K562 (cell line): ENCODE measurements around the gene RAD21L1. TPM values are rescaled to one million over a fixed set of nuclear protein-coding genes. Genes with fewer than 3 reads are reported as not detected.

Experiments
- ATF1 ChIP-seq, 2 experiments: fragments of 450-650 bp in 1 of 2; IDR thresholded peaks; 2 replicates each; pipeline ENCODE4 v1.6.1; 2016; ENCODE audit warnings: missing compliant biosample characterization in 1 of 2, missing genetic modification characterization in 1 of 2
- CHD1 ChIP-seq: fragments of 200-600 bp; sonication (generic); IDR thresholded peaks from one replicate; pipeline ENCODE4 v1.6.1; 2012; ENCODE audit warnings: mild to moderate bottlenecking, moderate library complexity, low read length, inconsistent platforms
- CREM ChIP-seq: IDR thresholded peaks from 2 replicates; pipeline ENCODE4 v1.6.1; 2014; ENCODE audit warnings: antibody characterized with exemption, low read depth
- EHMT2 ChIP-seq: fragments of 450-650 bp; IDR thresholded peaks from 2 replicates; pipeline ENCODE4 v1.6.1; 2018; ENCODE audit warnings: antibody characterized with exemption
- HDAC6 ChIP-seq: IDR thresholded peaks from 2 replicates; pipeline ENCODE4 v1.6.1; 2012; ENCODE audit warnings: low read depth, mild to moderate bottlenecking, control low read depth, inconsistent platforms, low read length, moderate library complexity
- JUNB ChIP-seq: fragments of 450-650 bp; formaldehyde crosslinking; conservative IDR thresholded peaks from 2 replicates; pipeline ENCODE4 v1.4.0; 2020; ENCODE audit warnings: mild to moderate bottlenecking
- KLF1 ChIP-seq: fragments of 450-650 bp; IDR thresholded peaks from 2 replicates; pipeline ENCODE4 v1.6.1; 2016; ENCODE audit warnings: missing genetic modification characterization, missing compliant biosample characterization
- NCOA2 ChIP-seq, 2 experiments: fragments of 450-650 bp; IDR thresholded peaks; 2 replicates each; pipeline ENCODE4 v1.6.1; 2018; ENCODE audit warnings: mild to moderate bottlenecking in 2 of 2, moderate library complexity in 1 of 2; ENCODE audit not compliant: partially characterized antibody in 2 of 2
- NFE2 ChIP-seq: IDR thresholded peaks from 2 replicates; pipeline ENCODE4 v1.6.1; 2014; ENCODE audit warnings: antibody characterized with exemption, low read depth
- PHTF2 ChIP-seq: fragments of 250-450 bp; sonication (Bioruptor Pico); IDR thresholded peaks from 2 replicates; pipeline ENCODE4 v1.5.0; 2021; ENCODE audit warnings: mild to moderate bottlenecking
- POLR3G ChIP-seq: IDR thresholded peaks from 2 replicates; pipeline ENCODE4 v1.6.1; 2011; ENCODE audit not compliant: insufficient read length, insufficient replicate concordance; ENCODE audit errors: extremely low read depth
- RCOR1 ChIP-seq, 2 experiments: IDR thresholded peaks; 2 replicates each; pipeline ENCODE4 v1.6.1; 2012; ENCODE audit warnings: low read depth in 2 of 2, low read length in 2 of 2, borderline replicate concordance in 1 of 2, improper control_type of control experiment in 1 of 2
- ZBED1 ChIP-seq: IDR thresholded peaks from 2 replicates; pipeline ENCODE4 v1.6.1; 2014
- ZBTB17 ChIP-seq: fragments of 450-650 bp; formaldehyde crosslinking; IDR thresholded peaks from 2 replicates; pipeline ENCODE4 v1.4.0; 2020; ENCODE audit warnings: mild to moderate bottlenecking
- ZKSCAN1 ChIP-seq: fragments of 150-350 bp; IDR thresholded peaks from 2 replicates; pipeline ENCODE4 v1.6.1; 2016; ENCODE audit warnings: low read depth, low read length
- ZNF121 ChIP-seq: sonication (generic); formaldehyde crosslinking; conservative IDR thresholded peaks from 2 replicates; pipeline ENCODE4 v1.8.0; 2022; ENCODE audit warnings: missing genetic modification reagents
- ZNF551 ChIP-seq: fragments of 250-450 bp; sonication (Bioruptor Pico); IDR thresholded peaks from 2 replicates; pipeline ENCODE4 v1.5.0; 2021; ENCODE audit warnings: mild to moderate bottlenecking, moderate library complexity
- ZNF695 ChIP-seq: fragments of 450-650 bp; formaldehyde crosslinking; IDR thresholded peaks from 2 replicates; pipeline ENCODE4 v1.4.0; 2020; ENCODE audit warnings: mild to moderate bottlenecking, moderate library complexity
- polyA plus RNA-seq, 8 experiments: library from polyadenylated mRNA; depleted of rRNA in 4 of 8; stranded (reverse) in 5 of 8; unstranded in 3 of 8; fragments of >200 nt; fragmentation: Nextera tagmentation in 2 of 8; fragmentation: Illumina TruSeq in 1 of 8; extraction: Ambion mirVana in 2 of 8; extraction: Trizol in 1 of 8; gene quantifications; 2 replicates each; pipeline versions ENCODE4 v1.2.1 to v1.2.3, GENCODE V29; 2011 to 2014; ENCODE audit warnings: inconsistent platforms in 1 of 8, missing spikeins in 1 of 8
- total RNA-seq, 7 experiments: library from RNA; depleted of rRNA in 6 of 7; stranded (reverse); fragments of >200 nt in 6 of 7; fragmentation: Illumina TruSeq in 2 of 7; extraction: Trizol in 2 of 7; gene quantifications; 2 replicates each; pipeline versions ENCODE4 v1.2.1 to v1.2.3, GENCODE V29; 2011 to 2021; ENCODE audit warnings: low replicate concordance in 1 of 7
- TF ChIP-seq, protein P1 (sequence below), 2 experiments: fragments of 450-650 bp; formaldehyde crosslinking in 1 of 2; IDR thresholded peaks; 2 replicates each; pipeline versions ENCODE4 v1.4.0 to v1.6.1; 2014 to 2020; ENCODE audit warnings: mild to moderate bottlenecking in 2 of 2, borderline replicate concordance in 1 of 2, low read depth in 1 of 2
- TF ChIP-seq, protein P2 (sequence below): fragments of 450-650 bp; formaldehyde crosslinking; IDR thresholded peaks from 2 replicates; pipeline ENCODE4 v1.4.0; 2020; ENCODE audit warnings: mild to moderate bottlenecking, moderate library complexity

The RAD21L1 gene
- total and polyA plus RNA-seq, 9 of the 15 experiments (the other 6 are each of a cell fraction or from before 2014, with no cell fraction given), result 0.17 to 1.7 (median 0.45) TPM; not detected in 1

DNA sequence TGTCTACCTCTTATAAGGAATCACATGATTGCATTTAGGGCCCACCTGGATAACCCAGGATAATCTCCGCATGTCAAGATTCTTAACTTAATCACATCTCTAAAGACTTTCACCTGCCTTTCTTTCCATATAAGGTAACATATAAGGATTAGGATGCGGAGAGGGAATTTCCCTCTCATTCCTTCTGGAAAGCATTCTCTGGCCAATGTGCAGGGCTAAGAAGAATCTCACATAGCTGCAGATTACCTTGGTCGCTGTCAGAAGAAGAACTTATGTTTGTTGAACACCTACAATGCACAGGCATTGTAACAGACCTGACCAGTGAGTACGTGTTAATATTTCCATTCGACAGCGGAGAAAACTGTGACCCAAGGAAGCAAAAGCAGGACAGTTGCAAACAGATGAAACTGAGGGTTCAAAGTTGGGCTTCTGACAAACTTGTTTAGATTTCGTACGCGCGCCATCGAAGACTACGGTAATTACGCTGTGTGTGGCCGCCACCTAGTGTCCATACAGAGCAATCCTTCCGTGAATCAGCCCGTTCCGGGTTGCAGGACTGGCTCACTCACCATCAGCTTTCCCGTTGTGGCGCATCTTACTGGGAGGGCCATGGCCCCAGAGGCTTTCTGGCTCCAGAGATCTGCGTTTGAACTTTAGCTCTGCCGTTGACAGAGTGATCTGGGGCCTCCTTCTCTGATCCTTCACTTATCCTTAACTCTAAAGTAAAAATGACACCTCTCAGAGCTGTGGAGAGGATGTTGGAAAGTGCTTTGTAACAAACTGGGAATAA lies 13.0 kb upstream of the RAD21L1 start (continued):
- TF ChIP-seq RCOR1 (IDR thresholded peaks at IDR 0.05; ENCODE audit: borderline replicate concordance in 1 of 2, low read depth in 2 of 2, low read length in 2 of 2) (peak in 1 of 2 experiments; percentile 50; a peak in 1 of 4 replicates), ZBED1 (no peak), POLR3G (no peak), PHTF2 (CRISPR knock-in tag) (no peak), ZBTB17 (CRISPR knock-in tag) (no peak), HDAC6 (no peak), NFE2 (peak; percentile 33; the same call in 1 of the 2 replicates), ZKSCAN1 (no peak), NCOA2 (IDR thresholded peaks at IDR 0.05; ENCODE audit: partially characterized antibody in 2 of 2) (no peak), ZNF121 (no peak), JUNB (CRISPR knock-in tag) (no peak), KLF1 (tag) (no peak), ATF1 (CRISPR knock-in tag; IDR thresholded peaks at IDR 0.05) (no peak), ATF1 (tag; IDR thresholded peaks at IDR 0.05) (0 out of 2 replicates have a peak, but pooled peaks have one; percentile 13), EHMT2 (no peak), ZNF551 (CRISPR knock-in tag) (no peak), CREM (0 out of 2 replicates have a peak, but pooled peaks have one; percentile 41), ZNF695 (CRISPR knock-in tag) (no peak), CHD1 (no peak)
- TF ChIP-seq, protein P1, sequence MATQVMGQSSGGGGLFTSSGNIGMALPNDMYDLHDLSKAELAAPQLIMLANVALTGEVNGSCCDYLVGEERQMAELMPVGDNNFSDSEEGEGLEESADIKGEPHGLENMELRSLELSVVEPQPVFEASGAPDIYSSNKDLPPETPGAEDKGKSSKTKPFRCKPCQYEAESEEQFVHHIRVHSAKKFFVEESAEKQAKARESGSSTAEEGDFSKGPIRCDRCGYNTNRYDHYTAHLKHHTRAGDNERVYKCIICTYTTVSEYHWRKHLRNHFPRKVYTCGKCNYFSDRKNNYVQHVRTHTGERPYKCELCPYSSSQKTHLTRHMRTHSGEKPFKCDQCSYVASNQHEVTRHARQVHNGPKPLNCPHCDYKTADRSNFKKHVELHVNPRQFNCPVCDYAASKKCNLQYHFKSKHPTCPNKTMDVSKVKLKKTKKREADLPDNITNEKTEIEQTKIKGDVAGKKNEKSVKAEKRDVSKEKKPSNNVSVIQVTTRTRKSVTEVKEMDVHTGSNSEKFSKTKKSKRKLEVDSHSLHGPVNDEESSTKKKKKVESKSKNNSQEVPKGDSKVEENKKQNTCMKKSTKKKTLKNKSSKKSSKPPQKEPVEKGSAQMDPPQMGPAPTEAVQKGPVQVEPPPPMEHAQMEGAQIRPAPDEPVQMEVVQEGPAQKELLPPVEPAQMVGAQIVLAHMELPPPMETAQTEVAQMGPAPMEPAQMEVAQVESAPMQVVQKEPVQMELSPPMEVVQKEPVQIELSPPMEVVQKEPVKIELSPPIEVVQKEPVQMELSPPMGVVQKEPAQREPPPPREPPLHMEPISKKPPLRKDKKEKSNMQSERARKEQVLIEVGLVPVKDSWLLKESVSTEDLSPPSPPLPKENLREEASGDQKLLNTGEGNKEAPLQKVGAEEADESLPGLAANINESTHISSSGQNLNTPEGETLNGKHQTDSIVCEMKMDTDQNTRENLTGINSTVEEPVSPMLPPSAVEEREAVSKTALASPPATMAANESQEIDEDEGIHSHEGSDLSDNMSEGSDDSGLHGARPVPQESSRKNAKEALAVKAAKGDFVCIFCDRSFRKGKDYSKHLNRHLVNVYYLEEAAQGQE (IDR thresholded peaks at IDR 0.05; ENCODE audit: borderline replicate concordance), result peak; percentile 77
- TF ChIP-seq, protein P1 (CRISPR knock-in tag; IDR thresholded peaks at IDR 0.05; ENCODE audit: low read depth), result no peak
- TF ChIP-seq, protein P2, sequence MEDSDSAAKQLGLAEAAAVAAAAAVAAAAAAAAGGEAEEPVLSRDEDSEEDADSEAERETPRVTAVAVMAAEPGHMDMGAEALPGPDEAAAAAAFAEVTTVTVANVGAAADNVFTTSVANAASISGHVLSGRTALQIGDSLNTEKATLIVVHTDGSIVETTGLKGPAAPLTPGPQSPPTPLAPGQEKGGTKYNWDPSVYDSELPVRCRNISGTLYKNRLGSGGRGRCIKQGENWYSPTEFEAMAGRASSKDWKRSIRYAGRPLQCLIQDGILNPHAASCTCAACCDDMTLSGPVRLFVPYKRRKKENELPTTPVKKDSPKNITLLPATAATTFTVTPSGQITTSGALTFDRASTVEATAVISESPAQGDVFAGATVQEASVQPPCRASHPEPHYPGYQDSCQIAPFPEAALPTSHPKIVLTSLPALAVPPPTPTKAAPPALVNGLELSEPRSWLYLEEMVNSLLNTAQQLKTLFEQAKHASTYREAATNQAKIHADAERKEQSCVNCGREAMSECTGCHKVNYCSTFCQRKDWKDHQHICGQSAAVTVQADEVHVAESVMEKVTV (CRISPR knock-in tag), result peak; percentile 53; the same call in 1 of the 2 replicates
